SH-SY5Y (cell line): Measurements from ENCODE around the gene KLF13.

ENCODE experiments used
- GATA2 ChIP-seq: IDR thresholded peaks from 2 replicates; pipeline ENCODE4 v1.6.1; 2011; ENCODE audit warnings: mild to moderate bottlenecking, low read depth, low read length
- GATA3 ChIP-seq: IDR thresholded peaks from 2 replicates; pipeline ENCODE4 v1.6.1; 2011; ENCODE audit warnings: low read depth, mild to moderate bottlenecking, low read length, moderate library complexity

Gene KLF13

GRCh38 chr15:31328969-31329639 lies 2.5 kb downstream of the KLF13 start:
- TF ChIP-seq GATA3 (no peak), GATA2 (no peak)

GRCh38 chr15:31329640-31330010 lies 3.0 kb downstream of the KLF13 start:
- TF ChIP-seq GATA2 (no peak), GATA3 (no peak)

GRCh38 chr15:31330111-31330785 lies 3.6 kb downstream of the KLF13 start:
- no peak for TF ChIP-seq GATA2
- TF ChIP-seq GATA3, result no peak

- TF ChIP-seq GATA2, result no peak
- TF ChIP-seq GATA3, result no peak
Measured at GRCh38 chr15:31330836-31331235, 4.2 kb downstream of the KLF13 start.

DNA sequence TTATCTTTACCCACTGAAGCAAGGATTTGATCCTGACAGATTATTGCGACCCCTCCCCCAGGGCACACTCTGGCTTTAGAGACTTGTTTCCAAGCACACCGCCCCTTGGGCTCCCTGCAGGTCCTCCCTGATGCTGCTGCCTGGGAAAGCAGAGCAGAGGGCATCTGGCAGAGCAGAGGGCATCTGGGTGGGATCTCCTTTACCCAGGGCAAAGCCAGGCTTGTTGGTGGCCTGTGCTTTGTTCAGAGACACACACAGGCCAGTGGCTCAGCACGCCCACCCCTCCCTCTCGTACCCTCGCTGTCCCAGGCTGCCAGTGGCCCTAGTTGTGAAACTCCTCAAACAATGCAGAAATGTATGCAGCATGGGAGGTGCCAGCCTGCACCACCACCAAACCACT lies 4.8 kb downstream of the KLF13 start:
- TF ChIP-seq GATA2 (no peak), GATA3 (no peak)

DNA sequence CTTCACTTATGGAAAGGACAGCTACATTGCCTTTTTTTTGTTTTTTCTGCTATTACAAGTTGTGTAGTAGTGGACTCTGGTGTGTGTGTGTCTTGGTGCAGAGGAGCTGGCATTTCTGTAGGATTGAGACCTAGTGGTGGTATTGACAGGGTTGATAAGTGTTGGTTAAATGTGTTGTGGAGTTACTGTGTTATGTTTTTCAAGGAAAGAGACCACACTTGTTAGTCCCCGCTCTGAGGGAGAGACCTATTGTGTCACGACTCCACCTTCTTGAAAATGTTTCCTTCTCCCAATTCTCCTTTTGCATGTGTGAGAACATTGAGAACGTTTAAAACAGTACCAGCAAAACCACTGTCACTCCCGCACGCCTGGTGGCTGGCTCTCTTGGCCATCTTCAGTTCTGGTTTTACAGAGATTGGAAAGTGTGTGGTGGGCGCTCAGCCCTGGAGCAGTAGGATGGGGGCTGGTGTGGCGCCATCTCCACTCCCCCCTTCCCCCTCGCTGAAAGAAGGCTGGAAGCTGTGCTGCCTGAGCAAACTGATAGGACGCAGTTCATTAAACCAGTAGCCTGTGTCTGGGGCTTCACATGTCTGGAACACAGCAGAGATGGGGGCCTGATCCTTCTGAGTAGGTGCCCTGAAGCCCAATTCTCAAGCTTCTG lies 5.5 kb downstream of the KLF13 start:
- no peak for TF ChIP-seq GATA2

DNA sequence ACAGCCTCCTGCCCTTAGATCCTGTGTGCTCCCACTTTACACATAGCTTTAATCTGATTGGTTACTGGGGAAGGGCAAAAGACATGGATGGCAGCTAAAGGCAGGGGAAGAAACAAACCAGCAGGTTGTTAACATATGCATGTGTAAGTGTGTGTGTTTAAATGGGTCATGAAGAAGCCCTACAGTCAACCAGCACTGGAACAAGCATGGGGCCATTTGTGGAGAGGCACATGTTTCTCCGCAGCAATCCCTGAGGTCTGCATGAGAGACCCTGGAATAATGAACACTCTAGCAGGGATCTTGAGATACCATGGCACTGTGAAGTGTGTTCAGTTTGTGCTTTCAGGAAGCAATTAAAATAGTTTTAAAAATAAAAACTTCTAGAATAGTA lies 6.0 kb downstream of the KLF13 start:
- no peak for TF ChIP-seq GATA2
- TF ChIP-seq GATA3, result no peak

GRCh38 chr15:31333119-31333518 lies 6.5 kb downstream of the KLF13 start:
- TF ChIP-seq GATA2 (no peak), GATA3 (no peak)

DNA sequence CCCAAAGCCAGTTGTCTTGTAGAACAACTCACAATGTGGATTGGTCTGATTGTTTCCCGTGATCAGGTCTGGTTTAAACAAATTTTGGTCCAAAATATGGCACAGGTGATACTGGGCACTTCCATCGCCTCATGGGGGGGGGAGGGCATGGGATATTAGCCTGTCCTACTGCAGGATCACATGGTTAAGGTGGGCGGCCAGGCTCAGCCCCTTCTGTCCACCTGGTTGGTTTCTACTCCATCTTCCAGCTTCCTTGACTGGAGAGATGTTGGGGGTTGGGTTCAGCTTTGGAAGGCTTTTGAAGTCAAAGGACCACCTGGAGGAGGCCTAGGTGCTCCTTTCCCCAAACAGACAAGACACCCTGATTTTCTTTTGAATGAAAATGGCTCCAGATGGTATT lies 7.2 kb downstream of the KLF13 start:
- TF ChIP-seq GATA2, result no peak
- TF ChIP-seq GATA3, result no peak

DNA sequence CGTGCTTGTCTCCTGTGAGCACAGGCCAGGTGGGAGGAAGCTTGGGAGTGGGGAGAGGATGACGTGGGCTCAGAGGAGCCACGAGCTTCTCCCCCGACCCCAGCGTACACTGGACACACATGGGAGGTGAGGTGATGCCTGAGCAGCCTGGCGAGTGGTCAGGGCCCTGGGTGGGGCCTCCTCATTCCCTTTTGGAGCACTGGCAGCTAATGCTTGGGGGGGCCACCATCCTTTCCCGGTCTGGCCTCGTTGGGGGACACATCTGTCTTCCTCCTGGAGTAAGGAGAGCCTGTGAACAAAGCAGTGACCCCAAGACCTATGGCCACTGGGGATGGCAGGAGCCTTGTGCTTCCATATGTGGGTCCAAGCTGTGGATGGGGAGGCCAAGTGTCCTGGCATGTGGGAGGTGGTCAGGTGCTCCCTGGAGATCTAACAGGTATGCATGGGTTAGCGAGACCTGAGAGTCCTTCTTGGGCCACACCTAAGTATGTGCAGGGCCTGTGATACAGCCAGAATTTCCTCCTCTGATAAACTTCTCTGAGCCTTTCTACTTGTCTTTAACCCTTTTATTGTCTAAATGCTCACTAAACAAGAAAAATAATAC lies 9.5 kb downstream of the KLF13 start:
- TF ChIP-seq GATA2, result no peak

GRCh38 chr15:31336593-31337295 lies 10.1 kb downstream of the KLF13 start:
- no peak for TF ChIP-seq GATA3
- no peak for TF ChIP-seq GATA2

- TF ChIP-seq GATA2 (no peak), GATA3 (no peak)
Measured at GRCh38 chr15:31337352-31338031, 10.9 kb downstream of the KLF13 start.

DNA sequence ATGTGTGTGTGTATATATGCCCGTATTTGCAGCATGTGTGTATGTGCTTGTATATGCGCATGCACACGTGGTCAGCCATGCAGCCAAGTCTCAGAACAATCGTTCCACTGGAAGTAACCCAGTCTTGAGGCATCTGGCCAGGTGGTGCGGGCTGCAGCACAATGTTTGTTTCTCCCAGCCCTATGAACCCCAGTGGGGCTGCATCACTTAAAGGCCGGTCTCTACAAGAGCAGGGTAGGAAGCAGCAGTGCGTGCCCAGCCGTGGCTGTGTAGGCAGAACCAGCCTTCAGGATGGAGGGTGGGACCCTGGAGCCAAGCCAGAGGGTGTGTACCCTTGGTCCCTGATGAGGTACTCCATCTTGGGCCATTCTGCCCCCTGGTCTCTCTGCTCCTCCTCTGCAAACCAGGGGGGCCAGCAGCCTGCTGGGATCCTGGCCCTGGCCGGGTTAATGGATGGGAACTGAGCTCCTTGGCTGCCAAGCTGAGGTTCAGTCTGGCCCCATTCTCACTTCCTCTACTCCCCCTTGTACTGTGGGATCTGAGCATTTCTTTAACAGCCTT lies 11.8 kb downstream of the KLF13 start:
- TF ChIP-seq GATA2, result no peak
- TF ChIP-seq GATA3, result no peak
